ENCODE results near the gene MINDY2. TPM values are rescaled to one million over a fixed set of nuclear protein-coding genes. Genes with fewer than 3 reads are reported as not detected.

Gene MINDY2
- total and polyA plus RNA-seq, 2 experiments from 2014 or later, result 36.3 to 47.9 TPM

- Histone ChIP-seq H3F3A (replicated peaks; ENCODE audit: low read depth) (0 out of 2 replicates have a peak, but pooled peaks cover 6% of the 10 kb centered on the region), H3K36me3 (ENCODE audit: insufficient read depth) (no peaks in the 10 kb centered on the region), H3K27me3 (ENCODE audit: insufficient read depth) (no peaks in the 10 kb centered on the region), H3K4me1 (ENCODE audit: insufficient read depth) (no peaks in the 10 kb centered on the region), H4K20me1 (replicated peaks; ENCODE audit: insufficient read depth) (no peaks in the 10 kb centered on the region), H3K27ac (ENCODE audit: low read depth) (no peak overlapping the region), H3K79me2 (replicated peaks; ENCODE audit: insufficient read depth) (no peaks in the 10 kb centered on the region), H3K9me2 (ENCODE audit: insufficient read depth) (no peaks in the 10 kb centered on the region), H3K4me3 (no peak overlapping the region), H2AFZ (no peak overlapping the region), H3K4me2 (no peak overlapping the region)
- no peak for TF ChIP-seq CREB1 (CRISPR knock-in tag; IDR thresholded peaks at IDR 0.05; ENCODE audit: low read depth)
- no peak for TF ChIP-seq NANOG (IDR thresholded peaks at IDR 0.05; ENCODE audit: borderline replicate concordance)
- no peak for TF ChIP-seq EZH2phosphoT487 (IDR thresholded peaks at IDR 0.05; ENCODE audit: unreplicated experiment)
- no peak for TF ChIP-seq ZNF331 (CRISPR knock-in tag; IDR thresholded peaks at IDR 0.05; ENCODE audit: low read depth)
- no peak for TF ChIP-seq STAT1 (IDR thresholded peaks at IDR 0.05; ENCODE audit: unreplicated experiment)
- no peak for TF ChIP-seq JUNB (IDR thresholded peaks at IDR 0.05; ENCODE audit: unreplicated experiment)
- no peak for TF ChIP-seq POLR2AphosphoS5 (IDR thresholded peaks at IDR 0.05; ENCODE audit: low read depth)
- H3K4me1 Mint-ChIP-seq, result peaks cover 4% of the 10 kb centered on the region; the same call in 1 of the 3 replicates
- DNase-seq (ENCODE audit: low spot score) (no peak), ATAC-seq (no peak)
- no peak overlapping the region for H3K4me3 Mint-ChIP-seq
- peaks cover 9% of the 10 kb centered on the region for H3K27me3 Mint-ChIP-seq (ENCODE audit: insufficient read depth, low read depth, poor library complexity)
- H3K27ac Mint-ChIP-seq, result no peak overlapping the region
- peaks cover 7% of the 10 kb centered on the region for H3K36me3 Mint-ChIP-seq (ENCODE audit: low read depth)
- peaks cover 3% of the 10 kb centered on the region for H3K9me3 Mint-ChIP-seq
These were observed 99.3 kb downstream of the MINDY2 start for GRCh38 chr15:58870451-58870850.

GRCh38 chr15:58873267-58873666 lies 102.2 kb downstream of the MINDY2 start:
- Histone ChIP-seq H3K4me1 (ENCODE audit: insufficient read depth) (no peaks in the 10 kb centered on the region), H4K20me1 (replicated peaks; ENCODE audit: insufficient read depth) (peaks cover 4% of the 10 kb centered on the region; the same call in 1 of the 2 replicates), H3K27me3 (ENCODE audit: insufficient read depth) (no peaks in the 10 kb centered on the region), H2AFZ (no peak overlapping the region), H3K4me3 (no peak overlapping the region), H3K27ac (ENCODE audit: low read depth) (no peak overlapping the region), H3K36me3 (ENCODE audit: insufficient read depth) (peaks cover 4% of the 10 kb centered on the region; the same call in 1 of the 2 replicates), H3F3A (replicated peaks; ENCODE audit: low read depth) (peaks cover 12% of the 10 kb centered on the region; the same call in 1 of the 2 replicates), H3K79me2 (replicated peaks; ENCODE audit: insufficient read depth) (no peaks in the 10 kb centered on the region), H3K9me2 (ENCODE audit: insufficient read depth) (no peaks in the 10 kb centered on the region), H3K4me2 (no peak overlapping the region)
- ATAC-seq, result no peak
- DNase-seq (ENCODE audit: low spot score), result no peak
- Mint-ChIP-seq H3K27me3 (ENCODE audit: insufficient read depth, low read depth, poor library complexity) (peaks cover 8% of the 10 kb centered on the region), H3K4me3 (no peak overlapping the region), H3K4me1 (no peaks in the 10 kb centered on the region), H3K27ac (no peak overlapping the region), H3K36me3 (ENCODE audit: low read depth) (peaks cover 16% of the 10 kb centered on the region), H3K9me3 (no peaks in the 10 kb centered on the region)
- TF ChIP-seq ZNF114 (CRISPR knock-in tag; IDR thresholded peaks at IDR 0.05), result no peak
- TF ChIP-seq NANOG (IDR thresholded peaks at IDR 0.05; ENCODE audit: borderline replicate concordance), result no peak
- no peak for TF ChIP-seq EZH2phosphoT487 (IDR thresholded peaks at IDR 0.05; ENCODE audit: unreplicated experiment)

- Histone ChIP-seq H2AFZ (no peak overlapping the region), H3K27me3 (ENCODE audit: insufficient read depth) (no peaks in the 10 kb centered on the region), H3K4me1 (ENCODE audit: insufficient read depth) (no peaks in the 10 kb centered on the region), H3K27ac (ENCODE audit: low read depth) (no peak overlapping the region), H3K4me2 (no peak overlapping the region), H3K36me3 (ENCODE audit: insufficient read depth) (peaks cover 22% of the 10 kb centered on the region), H3K9me2 (ENCODE audit: insufficient read depth) (no peaks in the 10 kb centered on the region), H4K20me1 (replicated peaks; ENCODE audit: insufficient read depth) (peaks cover 8% of the 10 kb centered on the region; the same call in 1 of the 2 replicates), H3K4me3 (no peak overlapping the region), H3F3A (replicated peaks; ENCODE audit: low read depth) (peaks cover 28% of the 10 kb centered on the region), H3K79me2 (replicated peaks; ENCODE audit: insufficient read depth) (no peaks in the 10 kb centered on the region)
- DNase-seq (ENCODE audit: low spot score) (no peak), ATAC-seq (peak; percentile 30)
- Mint-ChIP-seq H3K9me3 (no peaks in the 10 kb centered on the region), H3K27ac (no peak overlapping the region), H3K27me3 (ENCODE audit: insufficient read depth, low read depth, poor library complexity) (peaks cover 4% of the 10 kb centered on the region), H3K4me1 (no peaks in the 10 kb centered on the region; the same call in 2 of the 3 replicates), H3K4me3 (no peak overlapping the region), H3K36me3 (ENCODE audit: low read depth) (peaks cover 37% of the 10 kb centered on the region)
- TF ChIP-seq REST (IDR thresholded peaks at IDR 0.05; ENCODE audit: unreplicated experiment) (no peak), ZNF114 (CRISPR knock-in tag; IDR thresholded peaks at IDR 0.05) (no peak), ETS1 (IDR thresholded peaks at IDR 0.05) (no peak)
These were observed 104.2 kb downstream of the MINDY2 start for GRCh38 chr15:58875343-58875742.
